Stimulated activated CD4-positive, alpha-beta T cell treated with anti-CD3 and anti-CD28 coated beads, Interleukin-2, amount 100 ng/mL, for 48 hours (primary cell): ENCODE results near the gene HERC5.
A peak's percentile ranks its signal among the peaks of the same experiment; 100 is the strongest.
"Not testable (repeated sequence)": the region's sequence is repeated elsewhere in the genome, so short reads cannot be mapped to it uniquely, and the experiment has no call there.

Experiments used
- DNase-seq, 2 donors: peaks; one replicate each; pipeline ENCODE4 v3.0.0-alpha.2; 2020

The HERC5 gene

DNA sequence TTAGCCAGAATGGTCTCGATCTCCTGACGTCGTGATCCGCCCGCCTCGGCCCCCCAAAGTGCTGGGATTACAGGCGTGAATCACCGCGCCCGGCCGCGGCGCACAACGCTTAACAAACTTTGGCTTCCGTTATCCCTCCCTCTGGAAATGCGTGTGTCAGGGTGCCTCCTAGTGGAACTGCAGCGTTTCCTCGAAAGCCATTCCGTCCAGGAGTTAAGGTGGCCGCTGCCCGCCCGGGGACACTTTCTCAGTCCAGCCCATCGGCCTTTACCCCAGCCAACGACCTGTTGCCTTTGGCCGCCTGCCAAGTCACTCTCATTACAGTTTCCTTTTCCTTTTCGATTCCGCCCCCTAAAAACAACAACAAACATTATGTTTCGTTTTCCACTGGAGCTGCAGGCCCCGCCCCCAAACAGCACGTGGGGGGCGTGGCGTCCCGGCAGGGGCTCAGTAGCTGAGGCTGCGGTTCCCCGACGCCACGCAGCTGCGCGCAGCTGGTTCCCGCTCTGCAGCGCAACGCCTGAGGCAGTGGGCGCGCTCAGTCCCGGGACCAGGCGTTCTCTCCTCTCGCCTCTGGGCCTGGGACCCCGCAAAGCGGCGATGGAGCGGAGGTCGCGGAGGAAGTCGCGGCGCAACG, at the start of gene HERC5:
Gene HERC5, plus strand, starts transcription at position 450 of the 637 bp plus-strand sequence. Its CDS starts 151 bp downstream, at position 601.
- peak; percentile 79 to 80 for DNase-seq

DNA sequence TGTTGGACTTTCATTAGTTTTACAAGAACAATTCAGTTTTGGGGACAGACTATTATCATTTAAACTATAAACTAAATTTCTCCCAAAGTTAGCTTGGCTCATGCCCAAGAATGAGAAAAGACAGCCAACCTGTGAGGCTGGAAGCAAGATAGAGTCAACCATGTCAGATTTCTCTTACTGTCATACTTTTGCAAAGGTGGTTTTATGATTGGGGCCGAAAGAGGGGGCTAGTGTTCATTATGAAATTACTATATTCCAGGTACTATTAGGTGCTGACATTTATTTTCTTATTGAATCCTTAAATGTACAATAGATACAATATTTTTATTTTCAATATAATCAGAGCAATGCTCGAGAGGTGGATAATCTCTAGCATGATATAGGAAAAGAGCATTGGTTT, 47.7 kb upstream of the HERC5 start:
- DNase-seq, result no peak

DNA sequence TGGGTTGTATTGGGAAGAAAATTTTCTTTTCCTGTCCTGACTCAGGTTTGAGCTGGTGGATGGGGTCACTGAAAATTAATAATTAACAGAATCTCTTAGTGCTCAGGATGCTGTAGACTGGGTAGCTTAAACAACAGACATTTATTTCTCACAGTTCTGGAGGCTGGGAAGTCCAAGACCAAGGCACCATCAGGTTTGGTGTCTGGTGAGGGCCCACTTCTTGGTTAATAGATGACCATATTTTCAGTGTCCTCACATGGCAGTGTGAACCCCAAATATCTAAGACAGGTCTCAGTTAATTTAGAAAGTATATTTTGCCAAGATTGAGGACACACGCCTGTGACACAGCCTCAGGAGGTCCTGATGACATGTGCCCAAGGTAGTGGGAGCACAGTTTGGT, 47.1 kb upstream of the HERC5 start:
- no peak for DNase-seq

DNA sequence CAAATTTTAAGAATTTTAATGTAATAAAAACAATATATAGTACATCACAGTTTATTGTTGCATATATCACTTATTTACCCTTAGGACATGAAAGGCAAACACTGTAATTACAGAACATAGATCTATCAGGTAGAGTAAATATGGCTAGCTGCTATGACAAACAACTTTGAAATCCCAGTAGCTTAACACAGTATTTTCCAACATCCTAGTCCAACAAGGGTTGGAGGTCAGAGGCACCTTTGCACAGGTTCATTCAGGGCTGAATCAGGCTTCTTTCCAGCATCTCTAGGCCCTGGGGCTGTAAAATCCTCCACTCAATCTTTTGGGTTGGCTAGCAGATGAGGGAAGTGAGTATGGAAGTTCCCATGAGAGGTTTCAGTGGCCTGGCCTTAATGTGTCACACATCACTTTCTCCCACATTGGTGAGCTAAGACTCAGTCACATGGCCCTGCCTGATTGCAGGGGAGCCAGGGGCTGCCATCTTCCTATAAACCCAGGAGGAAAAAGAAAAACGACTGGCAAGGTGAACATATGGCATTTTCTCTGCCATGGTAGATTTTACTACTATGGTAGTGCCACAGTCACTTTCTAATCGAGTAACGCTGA, 45.3 kb upstream of the HERC5 start:
- DNase-seq, result peak in 1 of 2 donors; percentile 2

DNA sequence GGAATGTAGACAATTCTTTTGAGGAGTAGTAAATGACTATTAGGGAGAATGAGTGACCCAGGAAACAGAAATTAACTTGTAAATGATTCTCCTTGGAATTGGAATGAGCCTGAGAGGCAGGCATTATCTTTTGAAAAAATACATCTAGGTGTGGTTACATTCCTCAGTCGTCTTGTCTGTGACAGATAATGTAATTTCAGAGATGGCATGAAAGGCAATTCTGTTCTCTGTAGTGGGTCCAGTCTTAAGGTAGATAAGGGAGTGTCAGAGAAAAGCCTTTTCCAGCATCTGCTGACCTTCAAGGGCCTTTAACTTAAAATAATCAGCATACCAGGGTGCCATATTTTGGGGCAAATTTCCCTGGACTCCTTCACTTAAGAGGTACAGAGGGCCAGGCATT, 43.1 kb upstream of the HERC5 start:
- DNase-seq, result no peak

DNA sequence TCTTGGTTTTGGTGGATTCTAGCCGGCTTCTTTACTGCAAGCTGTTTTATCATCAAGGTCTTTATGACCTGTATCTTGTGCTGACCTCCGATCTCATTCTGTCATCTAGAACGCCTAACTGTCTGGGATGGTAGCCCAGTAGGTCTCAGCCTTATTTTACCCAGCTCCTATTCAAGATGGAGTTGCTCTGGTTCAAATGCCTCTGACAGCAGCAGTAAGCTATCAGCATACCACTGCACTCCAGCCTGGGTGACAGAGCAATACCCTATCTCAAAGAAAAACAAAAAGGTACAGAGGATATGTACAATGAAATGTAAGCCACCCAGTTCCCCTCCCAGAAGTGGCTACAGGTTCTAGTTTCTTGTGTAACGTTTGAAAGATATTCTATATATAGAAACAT, 42.2 kb upstream of the HERC5 start:
- DNase-seq, result no peak

DNA sequence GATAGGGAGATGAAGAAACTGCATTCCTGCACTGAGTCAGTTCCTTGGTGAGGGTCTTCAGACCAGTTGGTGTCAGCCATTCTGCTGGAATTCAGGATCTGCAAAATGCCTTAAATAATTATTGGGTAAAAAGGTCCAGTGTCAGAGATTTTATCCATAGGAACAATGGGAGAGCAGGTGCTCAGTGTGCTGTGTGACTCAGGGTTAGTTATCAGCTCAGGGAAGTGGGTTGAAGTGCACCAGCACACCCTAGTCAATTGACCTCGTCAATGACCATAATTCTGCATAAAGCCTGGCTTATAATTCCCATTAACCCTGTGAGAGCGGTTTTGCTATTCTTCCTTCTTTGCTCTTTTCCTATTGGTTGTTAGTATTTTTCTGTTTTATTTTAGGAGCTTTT, 40.9 kb upstream of the HERC5 start:
- no peak for DNase-seq

DNA sequence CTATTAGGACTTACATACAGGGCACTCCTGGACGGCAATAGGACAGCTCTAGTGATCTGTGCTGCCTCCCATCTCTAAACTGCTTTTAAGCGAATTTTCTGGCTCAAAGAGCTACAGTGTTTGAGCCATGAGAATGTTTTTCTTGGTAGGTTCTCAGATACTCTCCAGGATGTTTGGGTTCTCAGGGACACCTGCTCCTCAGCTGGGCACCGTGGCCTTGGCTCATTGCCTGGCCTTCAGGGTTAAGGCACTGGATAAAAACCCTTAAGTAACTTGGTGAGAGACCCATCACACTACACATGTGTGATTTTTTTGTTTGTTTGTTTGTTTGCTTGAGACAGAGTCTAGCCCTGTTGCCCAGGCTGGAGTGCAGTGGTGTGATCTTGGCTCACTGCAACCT, 38.5 kb upstream of the HERC5 start:
- DNase-seq, result no peak

DNA sequence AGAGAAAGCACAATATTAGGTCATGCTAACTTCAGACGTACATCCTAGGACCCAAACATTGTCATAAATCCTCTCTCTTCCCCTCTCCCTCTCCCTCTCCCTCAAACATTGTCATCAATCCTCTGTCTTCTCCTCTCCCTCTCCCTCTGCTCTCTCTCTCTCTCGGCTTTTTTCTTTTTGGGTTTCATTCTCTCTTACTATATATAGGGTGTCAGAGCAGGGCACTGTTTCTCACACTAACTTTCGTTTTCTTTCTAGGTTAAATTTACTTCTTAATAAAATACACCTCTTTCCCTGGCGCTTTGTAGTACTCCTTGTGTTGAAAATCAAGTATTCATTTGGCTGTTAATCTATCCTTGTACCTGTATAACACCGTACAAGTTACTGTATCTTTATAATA, 37.0 kb upstream of the HERC5 start:
- DNase-seq, result no peak

DNA sequence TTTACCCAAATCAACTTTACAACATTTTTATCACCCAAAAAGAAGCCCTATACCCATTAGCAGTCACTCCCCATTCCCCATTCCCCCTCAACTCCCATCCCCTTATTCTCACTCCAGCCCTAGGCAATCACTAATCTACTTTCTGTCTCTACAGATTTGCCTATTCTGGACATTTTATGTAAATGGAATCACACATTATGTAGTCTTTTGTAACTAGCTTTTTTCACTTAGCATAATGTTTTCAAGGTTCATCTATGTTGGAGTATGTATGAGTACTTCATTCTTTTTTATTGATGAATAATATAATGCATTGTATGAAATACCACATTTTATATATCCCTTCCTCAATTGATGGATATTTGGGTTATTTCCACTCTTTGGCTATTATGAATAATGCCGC, 36.1 kb upstream of the HERC5 start:
- no peak for DNase-seq

DNA sequence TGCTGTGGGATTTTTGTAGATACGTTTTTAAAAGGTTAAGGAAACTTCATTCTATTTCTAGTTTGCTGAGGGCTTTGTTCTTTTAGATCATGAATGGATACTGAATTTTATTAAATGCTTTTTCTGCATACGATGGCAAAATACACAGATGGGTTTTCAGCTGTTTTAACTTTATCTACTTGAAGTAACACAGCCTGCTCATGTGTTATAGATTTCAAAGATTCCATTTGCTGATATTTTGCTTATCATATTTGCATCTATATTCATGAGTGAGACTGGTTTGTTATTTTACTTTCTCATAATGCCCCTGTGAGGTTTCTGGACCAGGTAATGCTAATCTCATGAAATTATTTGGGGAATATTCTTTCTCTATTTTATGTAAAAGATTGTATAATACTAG, 34.5 kb upstream of the HERC5 start:
- no peak for DNase-seq

DNA sequence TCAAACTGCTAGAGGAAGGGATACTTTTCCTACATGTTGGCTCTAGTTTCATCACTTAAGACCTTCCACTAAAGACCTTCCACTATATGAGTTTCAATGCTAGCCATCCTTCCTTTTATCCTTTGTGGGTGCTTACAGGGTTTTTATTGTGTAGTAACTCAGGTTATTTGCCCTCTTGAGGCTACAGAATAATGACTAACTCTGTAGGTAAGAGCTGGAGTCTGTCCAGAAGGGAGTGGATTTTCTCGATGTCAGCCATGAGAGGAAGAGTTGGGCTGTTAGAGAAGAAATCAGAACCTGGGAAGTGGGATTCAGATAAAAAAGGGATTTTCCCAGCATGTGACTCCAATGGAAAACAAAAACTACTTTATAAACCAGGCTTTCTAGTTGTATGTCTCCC, 27.5 kb upstream of the HERC5 start:
- DNase-seq, result no peak

DNA sequence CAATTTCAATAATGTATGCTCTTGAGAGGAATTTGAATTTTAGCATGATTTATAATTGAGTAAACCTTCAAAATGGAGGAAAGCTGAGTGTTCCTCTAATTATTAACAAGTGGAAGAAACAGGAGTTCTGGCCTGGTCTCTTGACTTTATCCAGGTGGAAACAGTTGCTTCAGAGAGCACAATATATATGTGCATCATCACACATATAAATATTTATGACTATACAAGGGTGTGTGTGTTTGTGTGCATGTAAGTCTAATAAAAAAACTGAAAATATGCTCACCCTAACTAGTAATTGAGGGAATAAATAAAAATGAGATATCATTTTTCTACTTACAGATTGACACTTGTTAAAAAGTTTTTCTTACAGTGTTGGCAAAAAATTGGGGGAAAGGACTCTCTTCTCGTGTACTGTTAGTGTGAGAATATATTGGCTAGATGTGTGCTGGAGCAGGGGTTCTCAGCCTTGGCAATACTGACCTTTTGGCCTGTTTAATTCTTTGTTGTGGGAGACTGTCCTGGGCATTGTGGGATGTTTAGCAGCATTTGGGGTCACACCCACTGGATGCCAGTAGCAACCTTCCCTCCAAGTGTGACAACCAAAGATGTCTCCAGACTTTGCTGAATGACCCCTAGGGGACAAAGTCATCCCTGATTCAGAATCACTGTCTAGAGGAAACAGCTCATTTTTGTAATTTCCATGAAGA, 20.8 kb upstream of the HERC5 start:
- no peak for DNase-seq

DNA sequence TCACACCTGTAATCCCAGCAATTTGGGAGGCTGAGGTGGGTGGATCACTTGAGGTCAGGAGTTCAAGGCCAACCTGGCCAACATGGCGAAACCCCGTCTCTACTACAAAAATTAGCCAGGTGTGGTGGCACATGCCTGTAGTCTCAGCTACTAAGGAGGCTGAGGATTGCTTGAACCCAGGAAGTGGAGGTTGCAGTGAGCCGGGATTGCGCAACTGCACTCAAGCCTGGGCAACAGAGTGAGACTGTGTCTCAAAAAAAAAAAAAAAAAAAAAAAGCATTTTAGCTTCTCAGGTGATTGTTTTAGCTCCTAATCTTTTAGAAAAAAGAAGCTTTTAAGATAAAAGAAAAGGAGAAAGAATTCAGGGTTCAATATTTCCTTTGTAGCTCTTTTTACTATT, 19.0 kb upstream of the HERC5 start:
- DNase-seq, result not testable (repeated sequence)

DNA sequence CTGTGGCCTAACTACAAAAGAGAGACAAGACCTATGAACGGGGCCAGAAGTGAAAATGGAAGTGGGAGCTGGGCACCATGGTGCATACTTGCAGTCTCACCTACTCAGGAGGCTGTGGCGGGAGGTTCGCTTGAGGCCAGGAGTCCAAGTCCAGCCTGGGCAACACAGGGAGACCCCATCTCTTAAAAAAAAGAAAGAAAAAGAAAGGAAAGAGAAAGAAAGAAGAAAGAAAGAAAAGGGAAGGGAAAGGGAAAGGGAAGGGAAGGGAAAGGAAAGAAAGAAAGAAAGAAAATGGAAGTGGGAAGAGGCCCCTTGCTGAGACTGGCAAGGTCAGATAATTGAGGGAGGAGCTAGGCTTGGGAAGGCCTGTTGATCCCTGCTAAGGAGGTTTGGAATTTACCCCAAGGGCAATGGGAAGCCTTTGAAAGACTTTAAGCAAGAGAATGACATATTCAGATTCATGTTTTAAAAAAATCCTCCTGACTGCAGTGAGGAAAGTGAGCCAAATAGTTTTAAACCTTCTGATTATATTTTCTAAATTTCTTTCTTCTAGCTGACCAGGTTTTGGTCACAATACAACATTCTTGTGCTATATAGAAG, 17.7 kb upstream of the HERC5 start:
- DNase-seq, result no peak

DNA sequence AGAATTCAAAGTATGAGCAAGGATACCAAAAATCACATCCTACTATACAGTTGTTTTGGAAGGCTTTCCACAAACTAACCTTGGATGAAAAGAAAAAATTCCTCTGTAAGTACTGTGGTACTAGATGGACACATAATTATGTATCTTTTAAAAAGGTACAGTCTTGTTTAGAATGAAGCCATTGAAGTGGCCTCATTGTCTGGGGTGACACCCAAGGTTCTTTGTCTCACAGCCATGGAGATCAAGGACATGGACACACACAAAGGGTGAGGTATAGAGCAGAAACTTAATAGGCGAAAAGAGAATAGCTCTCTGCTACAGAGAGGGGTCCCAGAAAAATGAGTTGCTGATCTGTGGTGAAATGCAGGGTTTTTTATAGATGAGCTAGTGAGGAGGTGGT, 16.8 kb upstream of the HERC5 start:
- DNase-seq, result no peak

DNA sequence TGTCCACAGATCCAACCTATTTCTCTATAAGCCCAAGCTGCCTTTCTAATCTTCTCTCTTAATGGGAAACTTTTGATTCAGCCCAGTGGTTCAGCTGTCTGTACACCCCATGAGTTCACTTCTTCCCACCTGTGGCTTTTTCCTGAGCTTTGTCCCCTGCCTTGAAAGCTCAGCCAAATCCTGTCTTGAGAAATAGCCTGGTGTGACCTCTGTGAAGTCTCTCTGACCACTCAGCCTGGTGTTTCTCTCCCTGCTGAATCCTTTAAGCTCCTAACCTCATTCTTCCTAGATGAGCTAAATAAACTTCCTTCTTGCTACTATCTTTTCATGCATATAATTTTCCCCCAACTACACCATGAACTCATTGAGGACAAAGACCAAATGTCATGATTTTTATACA, 15.2 kb upstream of the HERC5 start:
- no peak for DNase-seq

DNA sequence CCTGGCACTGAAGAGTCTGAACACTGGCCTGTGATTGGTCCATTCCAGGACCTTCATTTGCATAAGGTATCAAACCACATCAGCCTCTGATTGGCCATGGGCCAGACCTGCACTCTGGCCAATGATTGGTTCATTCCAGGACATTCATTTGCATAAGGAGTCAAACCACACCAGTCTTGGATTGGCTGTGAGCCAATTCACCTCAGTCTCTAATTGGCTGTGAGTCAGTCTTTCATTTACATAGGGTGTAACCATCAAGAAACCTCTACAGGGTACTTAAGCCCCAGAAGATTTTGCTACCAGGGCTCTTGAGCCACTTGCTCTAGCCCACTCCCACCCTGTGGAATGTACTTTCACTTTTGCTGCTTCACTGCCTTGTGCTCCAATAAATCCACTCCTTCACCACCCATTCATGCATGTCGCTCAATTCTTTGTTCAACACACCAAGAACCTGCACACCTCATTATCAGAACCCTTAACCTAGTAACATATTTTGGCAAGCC, 14.2 kb upstream of the HERC5 start:
- DNase-seq, result no peak

DNA sequence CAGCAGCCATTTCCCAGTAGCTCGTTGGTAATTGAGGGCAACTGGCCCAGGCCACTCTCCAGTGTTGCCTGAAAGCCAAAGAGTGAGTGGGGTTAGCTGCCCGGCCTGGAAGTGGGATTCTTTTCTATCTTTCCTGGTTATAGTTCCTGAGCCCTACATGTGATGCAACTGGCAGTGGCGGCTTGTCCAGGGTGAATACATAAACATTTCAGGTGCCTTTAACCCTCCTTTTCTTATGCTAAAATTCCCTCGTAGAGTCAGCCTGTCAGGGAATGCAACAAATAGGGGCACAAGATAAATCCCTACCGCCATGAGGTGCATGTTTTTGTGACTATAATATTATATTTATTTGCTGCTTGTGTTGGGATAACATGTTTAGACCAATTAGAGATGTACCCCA, 13.4 kb upstream of the HERC5 start:
- no peak for DNase-seq

DNA sequence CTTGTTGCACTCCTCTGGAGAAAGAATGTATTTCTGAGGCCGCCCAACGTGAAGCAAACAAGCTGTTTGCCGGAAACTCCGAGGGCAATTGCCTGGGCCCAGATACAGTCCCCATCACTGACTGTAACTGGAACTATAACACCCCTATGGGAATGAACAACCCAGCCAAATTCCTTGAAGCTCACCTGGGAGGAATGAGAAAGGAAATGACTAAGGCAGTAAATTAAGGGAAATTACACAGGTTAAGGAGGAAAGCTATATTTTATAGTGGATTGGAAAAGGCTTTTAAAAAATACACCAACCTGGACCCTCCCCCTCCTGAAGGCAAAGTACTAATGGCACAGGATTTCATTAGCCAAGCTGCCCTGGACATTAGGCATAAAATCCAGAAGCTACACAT, 11.7 kb upstream of the HERC5 start:
- DNase-seq, result no peak

DNA sequence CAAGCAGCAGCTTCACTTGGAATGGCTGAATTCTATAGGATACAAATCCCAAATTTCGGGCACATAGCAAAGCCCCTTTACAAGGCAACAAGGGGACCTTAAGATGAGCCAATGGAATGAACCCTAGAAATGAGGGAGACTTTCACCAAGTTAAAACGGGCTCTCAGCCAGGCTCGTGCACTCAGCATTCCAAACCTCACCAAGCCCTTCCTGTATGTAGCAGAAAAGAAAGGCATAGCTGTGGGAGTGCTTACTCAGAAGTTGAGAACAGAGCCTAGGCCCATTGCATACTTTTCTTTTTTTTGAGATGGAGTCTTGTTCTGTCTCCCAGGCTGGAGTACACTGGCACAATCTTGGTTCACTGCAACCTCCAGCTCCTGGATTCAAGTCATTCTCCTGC, 10.8 kb upstream of the HERC5 start:
- no peak for DNase-seq

DNA sequence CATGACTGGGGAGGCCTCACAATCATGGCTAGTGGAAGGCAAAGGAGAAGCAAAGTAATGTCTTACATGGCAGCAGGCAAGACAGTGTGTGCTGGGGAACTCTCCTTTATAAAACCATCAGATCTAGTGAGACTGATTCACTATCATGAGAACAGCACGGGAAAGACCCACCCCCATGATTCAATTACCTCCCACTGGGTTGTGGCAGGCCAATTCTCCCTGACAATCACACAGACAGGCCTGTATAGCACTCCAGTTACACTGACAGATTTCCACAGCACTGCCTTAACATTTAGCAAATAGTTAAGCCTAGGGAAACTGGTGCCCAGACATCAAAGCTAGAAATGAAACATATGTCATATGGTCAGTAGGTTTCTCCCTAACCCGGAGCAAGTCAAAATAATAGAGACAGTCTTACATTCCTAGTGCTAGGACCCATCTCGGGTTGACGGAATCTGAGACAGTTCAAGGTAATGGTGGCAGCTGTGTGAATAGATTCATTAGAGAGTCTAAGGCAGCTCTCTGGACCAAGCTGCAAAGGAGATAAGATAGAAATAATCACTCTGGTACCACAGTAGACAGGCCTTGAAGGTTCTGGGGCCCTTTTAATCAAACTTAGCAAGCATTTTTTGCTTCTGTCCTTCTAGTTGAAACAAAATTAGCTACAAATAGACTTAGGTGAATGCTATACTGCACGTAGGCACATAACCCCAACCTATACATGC, 9.4 kb upstream of the HERC5 start:
- no peak for DNase-seq

DNA sequence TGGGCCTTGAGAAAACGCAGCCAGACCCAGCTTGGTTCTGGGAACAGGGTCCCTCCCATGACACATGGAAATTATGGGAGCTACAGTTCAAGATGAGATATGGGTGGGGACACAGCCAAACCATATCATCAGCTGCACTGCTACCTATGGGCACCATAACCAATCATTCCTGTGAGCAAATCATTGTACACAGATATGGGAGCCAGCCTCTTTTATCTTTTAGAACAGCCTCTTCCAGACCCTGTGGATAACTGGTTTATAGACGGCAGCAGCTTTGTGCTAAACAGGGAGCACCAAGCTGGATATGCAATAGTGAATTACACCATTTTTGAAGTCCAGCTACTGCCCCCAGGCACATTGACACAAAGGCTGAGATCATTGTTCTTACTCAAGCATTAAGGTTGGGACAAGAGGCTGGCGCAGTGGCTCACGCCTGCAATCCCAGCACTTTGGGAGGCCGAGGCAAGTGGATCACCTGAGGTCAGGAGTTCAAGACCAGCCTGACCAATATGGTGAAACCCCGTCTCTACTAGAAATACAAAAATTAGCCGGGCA, 8.6 kb upstream of the HERC5 start:
- DNase-seq, result not testable (repeated sequence)
